GM23338 (cell line): ENCODE measurements around the gene MYO1D. TPM values are rescaled to one million over a fixed set of nuclear protein-coding genes. Genes with fewer than 3 reads are reported as not detected.
A peak's percentile ranks its signal among the peaks of the same experiment; 100 is the strongest.

ENCODE experiments used
- ATAC-seq: fragments of 200-7000 bp; cut with Tn5 transposase; 3 replicates; pipeline ENCODE4 v1.9.1; 2020
- DNase-seq: peaks from one replicate; pipeline ENCODE4 v3.0.0-alpha.2; 2015; ENCODE audit warnings: low spot score
- H2AFZ ChIP-seq: fragments of 200-600 bp; sonication (generic); 2 replicates; pipeline ENCODE4 v1.8.0; 2016; ENCODE audit warnings: antibody characterized with exemption, mild to moderate bottlenecking, moderate library complexity
- H3F3A ChIP-seq: fragments of 200-600 bp; sonication (generic); replicated peaks from 2 replicates; pipeline ENCODE4 v1.8.0; 2017; ENCODE audit warnings: antibody characterized with exemption, mixed run types, low read depth
- H3K27ac ChIP-seq: fragments of 200-600 bp; sonication (generic); 2 replicates; pipeline ENCODE4 v1.6.1; 2016; ENCODE audit warnings: low read depth
- H3K27me3 ChIP-seq: fragments of 200-600 bp; sonication (generic); 2 replicates; pipeline ENCODE4 v1.8.0; 2016; ENCODE audit warnings: mild to moderate bottlenecking, mixed run types, moderate library complexity; ENCODE audit not compliant: insufficient read depth
- H3K36me3 ChIP-seq: fragments of 200-600 bp; sonication (generic); 2 replicates; pipeline ENCODE4 v1.8.0; 2016; ENCODE audit warnings: mild to moderate bottlenecking; ENCODE audit not compliant: insufficient read depth
- H3K4me1 ChIP-seq: fragments of 200-600 bp; sonication (generic); 2 replicates; pipeline ENCODE4 v1.8.0; 2016; ENCODE audit warnings: mild to moderate bottlenecking, moderate library complexity; ENCODE audit not compliant: insufficient read depth
- H3K4me2 ChIP-seq: fragments of 200-600 bp; sonication (generic); 2 replicates; pipeline ENCODE4 v1.7.1; 2017; ENCODE audit warnings: mixed run types
- H3K4me3 ChIP-seq: fragments of 200-600 bp; sonication (generic); 2 replicates; pipeline ENCODE4 v1.6.1; 2016; ENCODE audit warnings: mixed run types
- H3K79me2 ChIP-seq: fragments of 200-600 bp; sonication (generic); replicated peaks from 2 replicates; pipeline ENCODE4 v1.8.0; 2017; ENCODE audit warnings: mild to moderate bottlenecking; ENCODE audit not compliant: insufficient read depth
- H3K9me2 ChIP-seq: fragments of 200-600 bp; sonication (generic); 2 replicates; pipeline ENCODE4 v1.8.0; 2017; ENCODE audit not compliant: insufficient read depth
- H4K20me1 ChIP-seq: fragments of 200-600 bp; sonication (generic); replicated peaks from 2 replicates; pipeline ENCODE4 v1.8.0; 2017; ENCODE audit warnings: mild to moderate bottlenecking; ENCODE audit not compliant: insufficient read depth
- H3K27ac Mint-ChIP-seq: 2 replicates; pipeline ENCODE4 v1.8.0; 2020; ENCODE audit warnings: inconsistent platforms, mild to moderate bottlenecking, moderate library complexity, mixed read lengths
- H3K27me3 Mint-ChIP-seq: 3 replicates; pipeline ENCODE4 v1.8.0; 2022; ENCODE audit warnings: low read depth, mild to moderate bottlenecking, moderate library complexity, mixed read lengths, inconsistent platforms; ENCODE audit not compliant: insufficient read depth, poor library complexity
- H3K36me3 Mint-ChIP-seq: 3 replicates; pipeline ENCODE4 v1.8.0; 2021; ENCODE audit warnings: low read depth, mild to moderate bottlenecking, inconsistent platforms, moderate library complexity, mixed read lengths
- H3K4me1 Mint-ChIP-seq: 3 replicates; pipeline ENCODE4 v1.8.0; 2020; ENCODE audit warnings: mild to moderate bottlenecking, inconsistent platforms, mixed read lengths
- H3K4me3 Mint-ChIP-seq: 3 replicates; pipeline ENCODE4 v1.8.0; 2021; ENCODE audit warnings: moderate library complexity, mild to moderate bottlenecking, inconsistent platforms, mixed read lengths
- H3K9me3 Mint-ChIP-seq: 3 replicates; pipeline ENCODE4 v1.8.0; 2020; ENCODE audit warnings: moderate library complexity, mild to moderate bottlenecking, inconsistent platforms, mixed read lengths
- EZH2 ChIP-seq: fragments of 200-600 bp; sonication (generic); IDR thresholded peaks from one replicate; pipeline ENCODE4 v1.8.0; 2017; ENCODE audit warnings: antibody characterized with exemption, mild to moderate bottlenecking, low read depth; ENCODE audit not compliant: unreplicated experiment
- EZH2phosphoT487 ChIP-seq: fragments of 200-600 bp; sonication (generic); IDR thresholded peaks from one replicate; pipeline ENCODE4 v1.8.1; 2018; ENCODE audit warnings: antibody characterized with exemption; ENCODE audit not compliant: unreplicated experiment
- NANOG ChIP-seq: IDR thresholded peaks from 2 replicates; pipeline ENCODE4 v1.6.1; 2016; ENCODE audit warnings: antibody characterized with exemption, borderline replicate concordance
- ZNF114 ChIP-seq: fragments of 250-450 bp; sonication (Bioruptor Pico); IDR thresholded peaks from 2 replicates; pipeline ENCODE4 v1.5.0; 2020; ENCODE audit warnings: mild to moderate bottlenecking, moderate library complexity
- polyA plus RNA-seq: library from polyadenylated mRNA; unstranded; fragments of >200 nt; fragmentation: Nextera tagmentation; extraction: Ambion mirVana; gene quantifications from 2 replicates; pipeline ENCODE4 v1.2.1, GENCODE V29; 2016
- total RNA-seq: library from RNA; depleted of rRNA; stranded (reverse); fragments of >200 nt; shearing (Covaris generic); gene quantifications from 2 replicates; pipeline ENCODE4 v1.2.3, GENCODE V29; 2014
- TF ChIP-seq, protein P1 (sequence below): fragments of 250-450 bp; sonication (Bioruptor Pico); IDR thresholded peaks from 2 replicates; pipeline ENCODE4 v1.5.0; 2020; ENCODE audit warnings: mild to moderate bottlenecking, moderate library complexity
- TF ChIP-seq, protein P2 (sequence below): IDR thresholded peaks from 2 replicates; pipeline ENCODE4 v1.6.1; 2016; ENCODE audit warnings: antibody characterized with exemption
- TF ChIP-seq, protein P3 (sequence below), 2 experiments: fragments of 200-600 bp in 1 of 2; sonication (generic) in 1 of 2; conservative IDR thresholded peaks; 2 replicates each; pipeline versions ENCODE4 v1.5.1 to v1.6.1; 2016 to 2017; ENCODE audit warnings: antibody characterized with exemption in 2 of 2, low read depth in 2 of 2, mild to moderate bottlenecking in 2 of 2, moderate library complexity in 1 of 2

Gene MYO1D
- total and polyA plus RNA-seq, 2 experiments from 2014 or later, result 8.6 to 28.6 TPM

DNA sequence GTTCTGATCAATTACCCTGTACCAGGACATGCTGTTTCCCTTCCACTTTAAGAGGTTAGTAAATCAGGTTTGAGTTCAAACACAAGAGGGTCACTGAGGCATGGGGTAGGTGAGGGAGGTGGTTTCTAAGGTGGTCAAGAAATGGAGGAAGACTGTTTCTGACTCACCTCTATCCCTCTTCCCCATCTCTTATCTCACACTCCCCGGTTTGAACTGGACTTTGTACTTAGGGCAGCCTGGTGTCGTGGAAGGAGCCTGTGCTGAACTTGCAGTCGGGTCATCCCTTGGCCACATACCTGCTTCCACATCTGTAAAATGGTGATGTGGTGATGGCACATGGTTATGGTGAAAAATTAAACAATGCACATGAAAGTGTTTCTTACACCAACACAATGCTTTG, 33.8 kb upstream of the MYO1D start (continued):
- TF ChIP-seq, protein P1, sequence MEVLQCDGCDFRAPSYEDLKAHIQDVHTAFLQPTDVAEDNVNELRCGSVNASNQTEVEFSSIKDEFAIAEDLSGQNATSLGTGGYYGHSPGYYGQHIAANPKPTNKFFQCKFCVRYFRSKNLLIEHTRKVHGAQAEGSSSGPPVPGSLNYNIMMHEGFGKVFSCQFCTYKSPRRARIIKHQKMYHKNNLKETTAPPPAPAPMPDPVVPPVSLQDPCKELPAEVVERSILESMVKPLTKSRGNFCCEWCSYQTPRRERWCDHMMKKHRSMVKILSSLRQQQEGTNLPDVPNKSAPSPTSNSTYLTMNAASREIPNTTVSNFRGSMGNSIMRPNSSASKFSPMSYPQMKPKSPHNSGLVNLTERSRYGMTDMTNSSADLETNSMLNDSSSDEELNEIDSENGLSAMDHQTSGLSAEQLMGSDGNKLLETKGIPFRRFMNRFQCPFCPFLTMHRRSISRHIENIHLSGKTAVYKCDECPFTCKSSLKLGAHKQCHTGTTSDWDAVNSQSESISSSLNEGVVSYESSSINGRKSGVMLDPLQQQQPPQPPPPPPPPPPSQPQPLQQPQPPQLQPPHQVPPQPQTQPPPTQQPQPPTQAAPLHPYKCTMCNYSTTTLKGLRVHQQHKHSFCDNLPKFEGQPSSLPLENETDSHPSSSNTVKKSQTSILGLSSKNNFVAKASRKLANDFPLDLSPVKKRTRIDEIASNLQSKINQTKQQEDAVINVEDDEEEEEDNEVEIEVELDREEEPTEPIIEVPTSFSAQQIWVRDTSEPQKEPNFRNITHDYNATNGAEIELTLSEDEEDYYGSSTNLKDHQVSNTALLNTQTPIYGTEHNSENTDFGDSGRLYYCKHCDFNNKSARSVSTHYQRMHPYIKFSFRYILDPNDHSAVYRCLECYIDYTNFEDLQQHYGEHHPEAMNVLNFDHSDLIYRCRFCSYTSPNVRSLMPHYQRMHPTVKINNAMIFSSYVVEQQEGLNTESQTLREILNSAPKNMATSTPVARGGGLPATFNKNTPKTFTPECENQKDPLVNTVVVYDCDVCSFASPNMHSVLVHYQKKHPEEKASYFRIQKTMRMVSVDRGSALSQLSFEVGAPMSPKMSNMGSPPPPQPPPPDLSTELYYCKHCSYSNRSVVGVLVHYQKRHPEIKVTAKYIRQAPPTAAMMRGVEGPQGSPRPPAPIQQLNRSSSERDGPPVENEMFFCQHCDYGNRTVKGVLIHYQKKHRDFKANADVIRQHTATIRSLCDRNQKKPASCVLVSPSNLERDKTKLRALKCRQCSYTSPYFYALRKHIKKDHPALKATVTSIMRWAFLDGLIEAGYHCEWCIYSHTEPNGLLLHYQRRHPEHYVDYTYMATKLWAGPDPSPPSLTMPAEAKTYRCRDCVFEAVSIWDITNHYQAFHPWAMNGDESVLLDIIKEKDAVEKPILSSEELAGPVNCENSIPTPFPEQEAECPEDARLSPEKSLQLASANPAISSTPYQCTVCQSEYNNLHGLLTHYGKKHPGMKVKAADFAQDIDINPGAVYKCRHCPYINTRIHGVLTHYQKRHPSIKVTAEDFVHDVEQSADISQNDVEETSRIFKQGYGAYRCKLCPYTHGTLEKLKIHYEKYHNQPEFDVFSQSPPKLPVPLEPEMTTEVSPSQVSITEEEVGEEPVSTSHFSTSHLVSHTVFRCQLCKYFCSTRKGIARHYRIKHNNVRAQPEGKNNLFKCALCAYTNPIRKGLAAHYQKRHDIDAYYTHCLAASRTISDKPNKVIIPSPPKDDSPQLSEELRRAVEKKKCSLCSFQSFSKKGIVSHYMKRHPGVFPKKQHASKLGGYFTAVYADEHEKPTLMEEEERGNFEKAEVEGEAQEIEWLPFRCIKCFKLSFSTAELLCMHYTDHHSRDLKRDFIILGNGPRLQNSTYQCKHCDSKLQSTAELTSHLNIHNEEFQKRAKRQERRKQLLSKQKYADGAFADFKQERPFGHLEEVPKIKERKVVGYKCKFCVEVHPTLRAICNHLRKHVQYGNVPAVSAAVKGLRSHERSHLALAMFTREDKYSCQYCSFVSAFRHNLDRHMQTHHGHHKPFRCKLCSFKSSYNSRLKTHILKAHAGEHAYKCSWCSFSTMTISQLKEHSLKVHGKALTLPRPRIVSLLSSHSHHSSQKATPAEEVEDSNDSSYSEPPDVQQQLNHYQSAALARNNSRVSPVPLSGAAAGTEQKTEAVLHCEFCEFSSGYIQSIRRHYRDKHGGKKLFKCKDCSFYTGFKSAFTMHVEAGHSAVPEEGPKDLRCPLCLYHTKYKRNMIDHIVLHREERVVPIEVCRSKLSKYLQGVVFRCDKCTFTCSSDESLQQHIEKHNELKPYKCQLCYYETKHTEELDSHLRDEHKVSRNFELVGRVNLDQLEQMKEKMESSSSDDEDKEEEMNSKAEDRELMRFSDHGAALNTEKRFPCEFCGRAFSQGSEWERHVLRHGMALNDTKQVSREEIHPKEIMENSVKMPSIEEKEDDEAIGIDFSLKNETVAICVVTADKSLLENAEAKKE (CRISPR knock-in tag), result no peak
- no peak for TF ChIP-seq EZH2
- TF ChIP-seq ZNF114 (CRISPR knock-in tag), result no peak
- TF ChIP-seq EZH2phosphoT487, result no peak
- TF ChIP-seq, protein P2, sequence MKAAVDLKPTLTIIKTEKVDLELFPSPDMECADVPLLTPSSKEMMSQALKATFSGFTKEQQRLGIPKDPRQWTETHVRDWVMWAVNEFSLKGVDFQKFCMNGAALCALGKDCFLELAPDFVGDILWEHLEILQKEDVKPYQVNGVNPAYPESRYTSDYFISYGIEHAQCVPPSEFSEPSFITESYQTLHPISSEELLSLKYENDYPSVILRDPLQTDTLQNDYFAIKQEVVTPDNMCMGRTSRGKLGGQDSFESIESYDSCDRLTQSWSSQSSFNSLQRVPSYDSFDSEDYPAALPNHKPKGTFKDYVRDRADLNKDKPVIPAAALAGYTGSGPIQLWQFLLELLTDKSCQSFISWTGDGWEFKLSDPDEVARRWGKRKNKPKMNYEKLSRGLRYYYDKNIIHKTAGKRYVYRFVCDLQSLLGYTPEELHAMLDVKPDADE, result no peak

DNA sequence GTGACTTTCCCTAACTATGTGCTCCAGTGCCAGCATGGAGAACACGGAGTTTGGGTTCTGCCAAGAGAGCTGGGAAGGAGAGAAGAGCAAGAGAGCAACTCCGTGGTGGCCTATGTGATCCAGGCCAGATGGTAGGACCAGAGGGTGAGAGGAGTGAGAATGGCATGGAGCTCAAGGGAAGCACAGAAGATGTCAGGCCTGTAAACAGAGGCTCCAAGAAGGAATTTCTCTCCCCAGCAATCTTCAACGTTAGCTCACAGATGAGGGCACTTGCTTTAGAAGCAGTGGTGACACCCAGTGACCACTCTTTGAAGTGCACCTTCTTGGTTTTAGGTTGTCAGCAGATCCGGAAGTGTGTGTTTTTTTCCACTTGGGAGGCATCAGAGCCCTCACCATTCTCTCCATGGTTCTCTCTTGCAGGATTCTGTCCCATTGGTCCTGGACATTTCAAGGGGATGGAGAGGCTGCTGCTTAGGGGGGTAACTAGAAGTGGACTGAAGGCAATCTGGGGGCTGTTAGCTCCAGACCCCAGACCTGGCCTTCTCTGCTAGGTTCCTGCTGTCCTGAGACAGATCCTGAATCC, 33.0 kb upstream of the MYO1D start:
- Histone ChIP-seq H3K36me3 (no peaks in the 10 kb centered on the region), H3K27ac (no peak overlapping the region), H3K4me3 (no peak overlapping the region), H2AFZ (peak overlapping the region; percentile 66), H3F3A (0 out of 2 replicates have a peak, but pooled peaks cover 3% of the 10 kb centered on the region), H3K4me1 (peaks cover 4% of the 10 kb centered on the region), H3K4me2 (no peak overlapping the region), H3K27me3 (no peaks in the 10 kb centered on the region), H4K20me1 (no peaks in the 10 kb centered on the region), H3K9me2 (no peaks in the 10 kb centered on the region), H3K79me2 (no peaks in the 10 kb centered on the region)
- H3K27me3 Mint-ChIP-seq, result peaks cover 2% of the 10 kb centered on the region
- H3K4me1 Mint-ChIP-seq, result peaks cover 10% of the 10 kb centered on the region
- peak; percentile 90 for DNase-seq
- ATAC-seq, result peak; percentile 91
- no peak overlapping the region for H3K27ac Mint-ChIP-seq
- no peaks in the 10 kb centered on the region for H3K36me3 Mint-ChIP-seq
- no peak overlapping the region for H3K4me3 Mint-ChIP-seq
- no peaks in the 10 kb centered on the region for H3K9me3 Mint-ChIP-seq
- TF ChIP-seq ZNF114 (CRISPR knock-in tag), result no peak
- TF ChIP-seq, protein P3, sequence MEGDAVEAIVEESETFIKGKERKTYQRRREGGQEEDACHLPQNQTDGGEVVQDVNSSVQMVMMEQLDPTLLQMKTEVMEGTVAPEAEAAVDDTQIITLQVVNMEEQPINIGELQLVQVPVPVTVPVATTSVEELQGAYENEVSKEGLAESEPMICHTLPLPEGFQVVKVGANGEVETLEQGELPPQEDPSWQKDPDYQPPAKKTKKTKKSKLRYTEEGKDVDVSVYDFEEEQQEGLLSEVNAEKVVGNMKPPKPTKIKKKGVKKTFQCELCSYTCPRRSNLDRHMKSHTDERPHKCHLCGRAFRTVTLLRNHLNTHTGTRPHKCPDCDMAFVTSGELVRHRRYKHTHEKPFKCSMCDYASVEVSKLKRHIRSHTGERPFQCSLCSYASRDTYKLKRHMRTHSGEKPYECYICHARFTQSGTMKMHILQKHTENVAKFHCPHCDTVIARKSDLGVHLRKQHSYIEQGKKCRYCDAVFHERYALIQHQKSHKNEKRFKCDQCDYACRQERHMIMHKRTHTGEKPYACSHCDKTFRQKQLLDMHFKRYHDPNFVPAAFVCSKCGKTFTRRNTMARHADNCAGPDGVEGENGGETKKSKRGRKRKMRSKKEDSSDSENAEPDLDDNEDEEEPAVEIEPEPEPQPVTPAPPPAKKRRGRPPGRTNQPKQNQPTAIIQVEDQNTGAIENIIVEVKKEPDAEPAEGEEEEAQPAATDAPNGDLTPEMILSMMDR (conservative IDR thresholded peaks at IDR 0.05; ENCODE audit: low read depth in 2 of 2), result peak; percentile 74 to 92
- TF ChIP-seq NANOG, result 0 out of 2 replicates have a peak, but pooled peaks have one; percentile 22
